ENCODE data around the gene BCL2L2.

- no peak for TF ChIP-seq MAX (IDR thresholded peaks at IDR 0.05)
- TF ChIP-seq EZH2 (IDR thresholded peaks at IDR 0.05; ENCODE audit: low read depth, low read length, severe bottlenecking): no peak
- TF ChIP-seq CREB1 (IDR thresholded peaks at IDR 0.05): no peak
- TF ChIP-seq, protein P1, sequence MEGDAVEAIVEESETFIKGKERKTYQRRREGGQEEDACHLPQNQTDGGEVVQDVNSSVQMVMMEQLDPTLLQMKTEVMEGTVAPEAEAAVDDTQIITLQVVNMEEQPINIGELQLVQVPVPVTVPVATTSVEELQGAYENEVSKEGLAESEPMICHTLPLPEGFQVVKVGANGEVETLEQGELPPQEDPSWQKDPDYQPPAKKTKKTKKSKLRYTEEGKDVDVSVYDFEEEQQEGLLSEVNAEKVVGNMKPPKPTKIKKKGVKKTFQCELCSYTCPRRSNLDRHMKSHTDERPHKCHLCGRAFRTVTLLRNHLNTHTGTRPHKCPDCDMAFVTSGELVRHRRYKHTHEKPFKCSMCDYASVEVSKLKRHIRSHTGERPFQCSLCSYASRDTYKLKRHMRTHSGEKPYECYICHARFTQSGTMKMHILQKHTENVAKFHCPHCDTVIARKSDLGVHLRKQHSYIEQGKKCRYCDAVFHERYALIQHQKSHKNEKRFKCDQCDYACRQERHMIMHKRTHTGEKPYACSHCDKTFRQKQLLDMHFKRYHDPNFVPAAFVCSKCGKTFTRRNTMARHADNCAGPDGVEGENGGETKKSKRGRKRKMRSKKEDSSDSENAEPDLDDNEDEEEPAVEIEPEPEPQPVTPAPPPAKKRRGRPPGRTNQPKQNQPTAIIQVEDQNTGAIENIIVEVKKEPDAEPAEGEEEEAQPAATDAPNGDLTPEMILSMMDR (IDR thresholded peaks at IDR 0.05; ENCODE audit: control extremely low read depth in 1 of 3, insufficient read depth in 1 of 3, low read depth in 1 of 3, low read length in 3 of 3): no peak
- no peak for TF ChIP-seq CHD2 (IDR thresholded peaks at IDR 0.05; ENCODE audit: low read length)
- TF ChIP-seq EP300 (IDR thresholded peaks at IDR 0.05; ENCODE audit: borderline replicate concordance in 1 of 2, low read depth in 2 of 2, low read length in 2 of 2): no peak
- TF ChIP-seq POLR2A (IDR thresholded peaks at IDR 0.05; ENCODE audit: control extremely low read depth in 1 of 2, low read depth in 2 of 2, low read length in 2 of 2): no peak
Measured at GRCh38 chr14:23299986-23300686, 6.5 kb upstream of the BCL2L2 start.

Data from H1 (cell line).